Transverse colon (tissue), 4 donors: ENCODE measurements around the gene RALGAPA1. TPM values are rescaled to one million over a fixed set of nuclear protein-coding genes. Genes with fewer than 3 reads are reported as not detected.
"Not testable (repeated sequence)": the region's sequence is repeated elsewhere in the genome, so short reads cannot be mapped to it uniquely, and the experiment has no call there.

Source experiments
- DNase-seq: peaks from one replicate; pipeline ENCODE4 v3.0.0-alpha.2; 2019
- H3K27ac ChIP-seq, 4 donors: fragments of 200-600 bp; sonication (generic); 2 replicates each; pipeline ENCODE4 v1.5.1; 2016 to 2018; ENCODE audit warnings: inconsistent platforms in 4 of 4
- H3K27me3 ChIP-seq: fragments of 200-600 bp; sonication (generic); 2 replicates; pipeline ENCODE4 v1.5.1; 2017; ENCODE audit warnings: inconsistent platforms
- H3K36me3 ChIP-seq, 4 donors: fragments of 200-600 bp; sonication (generic); 2 replicates each; pipeline ENCODE4 v1.5.1; 2017 to 2019; ENCODE audit warnings: inconsistent platforms in 4 of 4
- H3K4me1 ChIP-seq, 4 donors: fragments of 200-600 bp; sonication (generic); 2 replicates each; pipeline ENCODE4 v1.5.1; 2017 to 2020; ENCODE audit warnings: inconsistent platforms in 4 of 4
- H3K4me3 ChIP-seq, 4 donors: fragments of 200-600 bp; sonication (generic); 1 replicate in 1 of 4; 2 replicates in 3 of 4; pipeline versions ENCODE4 v1.5.1 to v1.6.1; 2017 to 2019; ENCODE audit warnings: inconsistent platforms in 4 of 4
- H3K9me3 ChIP-seq, 2 donors: fragments of 200-600 bp; sonication (generic); 2 replicates each; pipeline ENCODE4 v1.5.1; 2017 to 2019; ENCODE audit warnings: inconsistent platforms in 2 of 2
- EP300 ChIP-seq: sonication (generic); formaldehyde crosslinking; IDR thresholded peaks from one replicate; pipeline ENCODE4 v1.6.1; 2017; ENCODE audit warnings: antibody characterized with exemption, low read depth
- POLR2A ChIP-seq: fragments of 450-650 bp; IDR thresholded peaks from one replicate; pipeline ENCODE4 v1.6.1; 2016; ENCODE audit warnings: antibody characterized with exemption, mild to moderate bottlenecking, moderate library complexity
- POLR2AphosphoS5 ChIP-seq, 3 donors: sonication (generic); formaldehyde crosslinking; IDR thresholded peaks; one replicate each; pipeline ENCODE4 v1.6.1; 2016; ENCODE audit warnings: antibody characterized with exemption in 3 of 3
- WGBS, 2 donors: methylation state at CpG; one replicate each; pipeline ENCODE4 v1.1.5; 2018; ENCODE audit warnings: low coverage in 1 of 2; 5-methylcytosine and 5-hydroxymethylcytosine counted together
- in situ Hi-C, 4 donors: fragments of 200-750 bp; cut with MboI; loops; one replicate each; pipeline versions ENCODE4 v1.15.0 to v1.15.1; 2017; ENCODE audit warnings: low sequenced_read_pairs in 3 of 4, low pct_ligation_motif_present in 1 of 4, low pct_unique_long_range_greater_than_20kb in 1 of 4
- intact Hi-C: fragments of 100-400 bp; cut with DNase I; formaldehyde crosslinking; loops from one replicate; pipeline ENCODE4 v1.15.1; 2023; ENCODE audit warnings: low total_unique reads
- total RNA-seq, 4 donors: library from RNA; depleted of rRNA; stranded (reverse); fragments of >200 nt; gene quantifications; one replicate each; pipeline ENCODE4 v1.1.0, GENCODE V29; 2016
- TF ChIP-seq, protein P1 (sequence below), 5 experiments: fragments of 200-600 bp in 3 of 5; fragments of 450-650 bp in 2 of 5; sonication (generic) in 3 of 5; IDR thresholded peaks; 1 replicate in 2 of 5; 2 replicates in 3 of 5; pipeline ENCODE4 v1.5.1; 2016 to 2017; ENCODE audit warnings: antibody characterized with exemption in 5 of 5, inconsistent platforms in 3 of 5, mild to moderate bottlenecking in 2 of 5, moderate library complexity in 1 of 5

Gene RALGAPA1
- total RNA-seq, 4 donors from 2014 or later, result 84.7 to 122 (median 119) TPM

DNA sequence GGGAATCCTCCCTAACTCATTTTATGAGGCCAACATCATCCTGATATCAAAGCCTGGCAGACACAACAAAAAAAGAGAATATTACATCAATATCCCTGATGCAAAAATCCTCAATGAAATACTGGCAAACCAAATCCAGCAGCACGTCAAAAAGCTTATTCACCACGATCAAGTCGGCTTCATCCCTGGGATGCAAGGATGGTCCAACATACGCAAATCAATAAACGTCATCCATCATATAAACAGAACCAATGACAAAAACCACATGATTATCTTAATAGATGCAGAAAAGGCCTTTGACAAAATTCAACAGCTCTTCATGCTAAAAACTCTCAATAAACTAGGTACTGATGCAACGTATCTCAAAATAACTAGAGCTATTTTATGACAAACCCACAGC is 189.1 kb downstream of the RALGAPA1 start:
- H3K4me3 ChIP-seq, H3K4me1 ChIP-seq, in situ Hi-C loops, H3K9me3 ChIP-seq, H3K27ac ChIP-seq, intact Hi-C loops, H3K27me3 ChIP-seq, DNase-seq: not testable (repeated sequence)
- peaks cover 0 to 20% (median 6%) of the 10 kb centered on the region in 4 donors for H3K36me3 ChIP-seq
- 89 to 96% methylated on average over 2 to 6 of the region's 6 CpGs for WGBS, 2 donors

DNA sequence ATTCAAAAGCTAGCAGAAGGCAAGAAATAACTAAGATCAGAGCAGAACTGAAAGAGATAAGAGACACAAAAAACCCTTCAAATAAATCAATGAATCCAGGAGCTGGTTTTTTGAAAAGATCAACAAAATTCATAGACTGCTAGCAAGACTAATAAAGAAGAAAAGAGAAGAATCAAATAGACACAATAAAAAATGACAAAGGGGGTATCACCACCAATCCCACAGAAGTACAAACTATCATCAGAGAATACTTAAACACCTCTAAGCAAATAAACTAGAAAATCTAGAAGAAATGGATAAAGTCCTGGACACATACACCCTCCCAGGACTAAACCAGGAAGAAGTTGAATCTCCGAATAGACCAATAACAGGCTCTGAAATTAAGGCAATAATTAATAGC is 189.6 kb downstream of the RALGAPA1 start:
- intact Hi-C loops, H3K4me3 ChIP-seq, H3K4me1 ChIP-seq, H3K9me3 ChIP-seq, in situ Hi-C loops, H3K27ac ChIP-seq, H3K27me3 ChIP-seq, DNase-seq: not testable (repeated sequence)
- 100% methylated on average over 1 of the region's 1 CpG for WGBS, 2 donors
- H3K36me3 ChIP-seq, result peaks cover 0 to 20% (median 8%) of the 10 kb centered on the region in 4 donors

DNA sequence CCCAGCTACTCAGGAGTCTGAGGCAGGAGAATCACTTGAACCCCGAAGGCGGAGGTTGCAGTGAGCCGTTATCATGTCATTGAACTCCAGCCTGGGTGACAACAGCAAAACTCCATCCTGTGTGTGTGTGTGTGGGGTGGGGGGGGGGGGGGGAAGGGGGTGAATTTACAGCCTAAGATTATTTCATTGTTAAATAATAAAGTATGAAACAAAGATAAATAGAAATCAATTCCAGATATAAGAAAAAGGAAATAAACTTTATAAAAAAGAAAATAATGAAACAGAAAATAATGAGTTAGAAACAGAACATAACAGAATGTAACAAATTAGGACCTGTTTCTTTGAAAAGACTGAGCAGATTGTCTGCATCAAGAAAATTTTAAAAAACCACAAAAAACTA is 191.6 kb downstream of the RALGAPA1 start:
- Histone ChIP-seq H3K9me3 (no peaks in the 10 kb centered on the region), H3K4me1 (no peaks in the 10 kb centered on the region), H3K4me3 (no peak overlapping the region), H3K36me3 (peaks cover 0 to 16% (median 6%) of the 10 kb centered on the region in 4 donors), H3K27me3 (no peaks in the 10 kb centered on the region), H3K27ac (no peak overlapping the region)
- DNase-seq, result no peak
- WGBS, 2 donors, result 90% methylated on average over 3 of the region's 3 CpGs; no CpG with 5 or more reads in 1 of the 2 donors
- TF ChIP-seq, protein P1, sequence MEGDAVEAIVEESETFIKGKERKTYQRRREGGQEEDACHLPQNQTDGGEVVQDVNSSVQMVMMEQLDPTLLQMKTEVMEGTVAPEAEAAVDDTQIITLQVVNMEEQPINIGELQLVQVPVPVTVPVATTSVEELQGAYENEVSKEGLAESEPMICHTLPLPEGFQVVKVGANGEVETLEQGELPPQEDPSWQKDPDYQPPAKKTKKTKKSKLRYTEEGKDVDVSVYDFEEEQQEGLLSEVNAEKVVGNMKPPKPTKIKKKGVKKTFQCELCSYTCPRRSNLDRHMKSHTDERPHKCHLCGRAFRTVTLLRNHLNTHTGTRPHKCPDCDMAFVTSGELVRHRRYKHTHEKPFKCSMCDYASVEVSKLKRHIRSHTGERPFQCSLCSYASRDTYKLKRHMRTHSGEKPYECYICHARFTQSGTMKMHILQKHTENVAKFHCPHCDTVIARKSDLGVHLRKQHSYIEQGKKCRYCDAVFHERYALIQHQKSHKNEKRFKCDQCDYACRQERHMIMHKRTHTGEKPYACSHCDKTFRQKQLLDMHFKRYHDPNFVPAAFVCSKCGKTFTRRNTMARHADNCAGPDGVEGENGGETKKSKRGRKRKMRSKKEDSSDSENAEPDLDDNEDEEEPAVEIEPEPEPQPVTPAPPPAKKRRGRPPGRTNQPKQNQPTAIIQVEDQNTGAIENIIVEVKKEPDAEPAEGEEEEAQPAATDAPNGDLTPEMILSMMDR (IDR thresholded peaks at IDR 0.05), result no peak
- TF ChIP-seq POLR2AphosphoS5 (IDR thresholded peaks at IDR 0.05) (no peak), POLR2A (no peak), EP300 (no peak)
- in situ Hi-C loops, result no loop called here
- intact Hi-C loops, result no loop called here

- DNase-seq, result no peak
- Histone ChIP-seq H3K27ac (no peak overlapping the region), H3K36me3 (peaks cover 0 to 33% (median 12%) of the 10 kb centered on the region in 4 donors), H3K4me1 (no peaks in the 10 kb centered on the region), H3K9me3 (no peaks in the 10 kb centered on the region), H3K4me3 (no peak overlapping the region), H3K27me3 (no peaks in the 10 kb centered on the region)
- 86 to 100% methylated on average over 1 to 3 of the region's 3 CpGs for WGBS, 2 donors
- no peak for TF ChIP-seq POLR2A
- in situ Hi-C loops, result no loop called here
- intact Hi-C loops, result no loop called here
Measured at GRCh38 chr14:35607380-35607779, 201.7 kb downstream of the RALGAPA1 start.

DNA sequence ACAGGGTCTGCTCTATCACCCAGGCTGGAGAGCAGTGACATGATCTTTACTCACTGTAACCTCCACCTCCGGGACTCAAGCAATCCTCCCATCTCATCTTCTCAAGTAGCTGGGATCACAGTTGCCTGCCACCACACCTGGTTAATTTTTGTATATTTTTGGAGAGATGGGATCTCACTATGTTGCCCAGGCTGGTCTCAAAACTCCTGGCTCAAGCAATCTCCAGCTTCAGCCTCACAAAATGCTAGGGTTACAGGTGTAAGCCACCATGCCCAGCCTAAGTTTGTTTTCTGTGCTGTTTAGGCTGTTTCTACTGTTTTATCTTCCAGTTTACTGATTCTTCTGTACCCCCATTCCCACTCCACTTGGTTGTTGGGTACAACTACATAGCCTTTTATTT is 208.8 kb downstream of the RALGAPA1 start:
- no peaks in the 10 kb centered on the region for H3K9me3 ChIP-seq
- TF ChIP-seq POLR2AphosphoS5 (IDR thresholded peaks at IDR 0.05) (no peak), POLR2A (no peak), EP300 (no peak)
- TF ChIP-seq, protein P1 (IDR thresholded peaks at IDR 0.05), result no peak
- peaks cover 0 to 33% (median 9%) of the 10 kb centered on the region in 4 donors for H3K36me3 ChIP-seq
- no peak overlapping the region for H3K4me3 ChIP-seq
- no peaks in the 10 kb centered on the region for H3K27me3 ChIP-seq
- DNase-seq, result no peak
- in situ Hi-C loops (no loop called here), intact Hi-C loops (no loop called here)
- H3K27ac ChIP-seq, result no peak overlapping the region
- WGBS, 2 donors, result 100% methylated on average over 1 of the region's 1 CpG
- no peaks in the 10 kb centered on the region for H3K4me1 ChIP-seq

GRCh38 chr14:35594616-35595015 is 214.5 kb downstream of the RALGAPA1 start:
- Histone ChIP-seq H3K9me3 (no peaks in the 10 kb centered on the region), H3K27ac (no peak overlapping the region), H3K36me3 (peaks cover 0 to 35% (median 14%) of the 10 kb centered on the region in 4 donors), H3K4me3 (no peak overlapping the region), H3K4me1 (no peaks in the 10 kb centered on the region), H3K27me3 (no peaks in the 10 kb centered on the region)
- DNase-seq, result no peak
- WGBS, 2 donors, result 93 to 100% methylated on average over 2 of the region's 2 CpGs
- TF ChIP-seq POLR2A, result no peak
- TF ChIP-seq EP300, result no peak
- TF ChIP-seq, protein P1 (IDR thresholded peaks at IDR 0.05), result no peak
- TF ChIP-seq POLR2AphosphoS5 (IDR thresholded peaks at IDR 0.05), result no peak
- in situ Hi-C loops, result no loop called here
- intact Hi-C loops, result no loop called here

GRCh38 chr14:35587373-35587772 is 221.7 kb downstream of the RALGAPA1 start:
- in situ Hi-C loops, H3K9me3 ChIP-seq, H3K27me3 ChIP-seq, H3K4me3 ChIP-seq, DNase-seq, H3K4me1 ChIP-seq, intact Hi-C loops, H3K27ac ChIP-seq: not testable (repeated sequence)
- 90% methylated on average over 3 of the region's 3 CpGs; no CpG with 5 or more reads in 1 of the 2 donors for WGBS, 2 donors
- H3K36me3 ChIP-seq, result peaks cover 0 to 34% (median 6%) of the 10 kb centered on the region in 4 donors
